Stimulated activated CD4-positive, alpha-beta T cell treated with anti-CD3 and anti-CD28 coated beads, Interleukin-12 subunit alpha, Interleukin-12 subunit beta, amount 100 ng/mL, for 24 hours (primary cell): ENCODE data around the gene SLC13A3.

Experiments used
- DNase-seq, 2 experiments: peaks; one replicate each; pipeline ENCODE4 v3.0.0-alpha.2; 2020; ENCODE audit warnings: low read depth in 2 of 2

The SLC13A3 gene

DNA sequence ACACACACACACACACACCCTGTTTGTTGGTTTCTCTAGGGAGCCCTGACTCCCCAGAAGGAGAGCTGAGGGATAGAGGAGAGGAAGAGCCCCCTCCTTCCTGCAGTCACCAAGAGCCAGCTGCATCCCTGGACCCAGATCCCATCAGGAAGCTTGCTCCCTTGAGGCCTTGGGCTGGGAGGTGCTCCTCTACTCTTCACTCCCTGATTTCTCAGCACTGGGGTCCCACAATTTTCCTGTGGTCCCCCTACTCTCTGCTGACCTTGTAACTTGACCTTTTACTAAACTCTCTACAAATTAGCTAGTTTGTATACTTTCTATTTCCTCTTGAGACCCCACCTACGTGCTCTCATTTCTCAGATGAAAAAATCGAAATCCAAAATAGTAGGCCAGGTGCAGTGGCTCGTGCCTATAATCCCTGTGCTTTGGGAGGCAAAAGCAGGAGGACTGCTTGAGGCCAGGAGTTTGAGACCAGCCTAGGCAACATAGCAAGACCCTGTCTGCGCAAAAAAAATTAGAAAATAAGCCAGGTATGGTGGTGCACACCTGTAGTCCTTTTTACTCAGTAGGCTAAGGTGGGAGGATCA, 95.8 kb downstream of the SLC13A3 start:
- no peak for DNase-seq

DNA sequence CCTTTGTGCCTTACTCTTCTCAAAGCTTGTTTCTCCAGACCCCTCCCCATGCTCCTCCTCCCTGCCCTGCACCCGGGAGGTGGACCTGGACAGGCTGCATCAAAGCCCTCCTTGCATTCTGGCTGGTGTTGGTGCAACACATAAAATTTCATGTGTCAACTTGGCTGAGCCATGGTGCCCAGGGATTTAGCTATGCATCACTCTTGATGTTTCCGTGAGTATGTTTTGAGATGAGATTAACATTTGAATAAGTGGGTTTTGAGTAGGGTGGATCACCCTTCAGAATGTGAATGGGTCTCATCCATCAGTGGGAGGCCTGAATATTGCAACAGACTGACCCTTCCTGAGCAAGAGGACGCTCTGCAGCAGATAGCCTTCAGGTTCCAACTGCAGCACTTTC, 96.4 kb downstream of the SLC13A3 start:
- no peak for DNase-seq

DNA sequence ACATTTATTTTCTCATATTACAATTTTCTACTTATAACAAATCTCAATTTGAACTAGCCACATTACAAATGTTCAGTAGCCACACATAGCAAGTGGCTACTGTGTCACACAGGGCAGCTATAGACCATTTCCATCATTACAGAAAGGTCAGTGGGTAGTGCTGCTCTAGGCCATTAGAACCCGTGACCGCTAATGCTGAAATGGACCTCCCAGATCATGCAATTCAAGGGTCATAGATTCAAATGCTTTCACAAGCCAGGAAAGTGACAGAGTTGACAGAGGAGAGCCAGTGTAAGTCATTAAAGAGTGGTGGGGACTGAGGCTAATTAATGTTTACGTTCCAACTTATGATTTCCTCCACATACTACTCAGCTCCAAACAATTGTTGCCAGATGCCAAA, 97.3 kb downstream of the SLC13A3 start:
- DNase-seq: no peak

DNA sequence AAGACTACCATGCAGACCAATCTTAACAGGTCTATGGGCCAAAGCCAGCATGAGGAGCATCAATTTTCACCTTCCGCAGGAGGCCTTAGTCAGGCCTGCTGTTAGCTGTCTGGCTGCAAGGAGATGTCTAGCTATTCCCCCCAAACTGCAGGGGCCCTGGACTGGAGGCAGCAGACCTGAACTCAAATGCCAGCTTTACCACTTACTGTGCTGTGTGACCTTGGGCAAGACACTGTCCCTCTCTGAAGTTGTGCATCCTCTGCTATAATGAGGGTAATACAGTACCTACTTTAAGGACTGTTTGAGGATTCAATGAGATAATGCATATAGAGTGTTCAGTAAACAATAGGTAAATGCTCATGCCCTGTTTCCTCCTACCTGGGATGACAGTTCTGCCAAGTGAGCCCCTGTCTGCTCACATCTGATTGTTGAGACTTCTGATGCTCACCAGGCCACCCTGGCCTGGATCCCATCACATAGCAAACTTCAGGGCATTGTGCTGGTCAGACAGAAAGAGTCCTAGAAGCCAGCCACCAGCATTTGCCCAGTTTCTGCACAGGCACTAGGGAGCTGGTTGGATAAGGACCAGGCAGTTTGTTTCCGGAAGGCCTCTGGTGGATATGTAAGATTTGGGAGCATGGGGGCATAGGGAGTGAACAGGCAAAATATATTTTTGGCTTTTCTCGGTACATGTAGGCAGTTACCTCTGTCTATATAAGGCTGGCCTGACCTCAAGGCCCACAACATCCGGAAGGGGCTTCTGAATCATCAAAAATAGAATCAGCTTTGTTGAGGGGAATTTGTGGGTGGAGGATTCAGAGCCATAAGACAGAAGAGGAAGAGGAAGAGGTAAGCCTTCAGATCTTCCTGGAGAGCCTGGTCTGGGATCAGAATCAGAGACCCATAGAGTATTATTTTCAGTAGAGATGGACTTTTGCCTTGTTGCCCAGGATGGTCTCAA, 98.5 kb downstream of the SLC13A3 start:
- DNase-seq: peak in 1 of 2 experiments; percentile 37

DNA sequence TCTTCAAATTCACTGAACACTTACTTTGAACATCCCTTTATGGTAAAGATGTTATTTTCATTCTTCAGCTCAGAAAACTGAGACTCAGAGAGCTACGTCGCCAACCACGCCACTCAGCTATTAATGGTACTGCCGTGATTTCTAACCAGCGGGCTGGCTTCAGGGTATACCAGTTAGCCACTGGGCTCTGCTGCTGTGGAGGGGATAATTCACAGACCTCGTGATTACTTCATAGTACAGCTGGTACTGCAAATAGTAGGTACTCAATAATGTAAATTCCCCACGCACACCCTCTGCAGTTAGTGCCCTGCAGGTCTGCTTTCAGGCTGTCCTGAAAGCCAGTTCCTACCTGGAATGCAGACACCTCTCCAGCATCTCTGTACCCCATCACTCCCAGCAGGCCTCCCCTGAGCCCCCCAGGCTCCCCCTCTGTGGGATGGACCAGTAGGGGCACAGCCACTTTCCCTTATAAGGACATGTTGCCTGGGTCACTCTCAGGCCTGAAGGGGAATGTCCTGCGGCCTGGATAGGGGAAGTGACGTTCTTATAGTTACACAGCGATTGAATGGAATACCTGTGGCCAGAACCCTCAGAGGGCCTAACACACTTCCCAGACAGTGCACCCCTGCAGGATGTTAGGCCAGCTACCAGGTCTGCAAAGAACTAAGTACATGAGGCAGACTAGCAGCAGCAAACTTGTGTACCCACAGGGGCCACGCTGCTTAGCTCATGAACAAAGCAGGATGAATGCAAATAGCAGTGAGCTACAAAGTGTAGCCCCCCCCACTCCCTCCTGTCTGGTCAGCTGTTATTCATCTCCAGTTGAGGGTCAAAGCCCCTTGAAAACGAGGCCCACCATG, 99.5 kb downstream of the SLC13A3 start:
- no peak for DNase-seq

DNA sequence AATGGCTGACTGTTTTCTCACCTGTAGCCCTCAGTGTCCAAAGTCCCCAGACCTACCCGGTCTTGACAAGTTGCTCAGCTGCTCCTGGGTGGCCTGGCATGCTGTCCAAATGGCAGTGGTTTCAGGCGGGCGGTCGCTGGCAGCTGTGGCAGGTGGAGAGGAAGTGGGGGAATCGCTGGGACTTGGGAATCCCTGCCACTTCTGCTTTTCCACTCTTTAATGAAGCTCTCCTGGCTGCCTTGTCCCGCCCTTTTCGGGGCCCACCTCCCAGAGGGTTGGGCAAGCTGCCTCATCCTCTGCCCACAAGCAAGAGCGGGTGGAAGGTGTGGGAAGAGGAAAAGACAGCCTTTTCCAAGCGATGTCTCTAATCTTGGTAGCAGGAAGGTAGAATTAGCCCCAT, 100.8 kb downstream of the SLC13A3 start, which contains the start of gene OCSTAMP:
Gene OCSTAMP (minus strand): TSS at position 194 of the 400 bp plus-strand sequence. CDS start 94 bp downstream, at position 100.
- DNase-seq: no peak

DNA sequence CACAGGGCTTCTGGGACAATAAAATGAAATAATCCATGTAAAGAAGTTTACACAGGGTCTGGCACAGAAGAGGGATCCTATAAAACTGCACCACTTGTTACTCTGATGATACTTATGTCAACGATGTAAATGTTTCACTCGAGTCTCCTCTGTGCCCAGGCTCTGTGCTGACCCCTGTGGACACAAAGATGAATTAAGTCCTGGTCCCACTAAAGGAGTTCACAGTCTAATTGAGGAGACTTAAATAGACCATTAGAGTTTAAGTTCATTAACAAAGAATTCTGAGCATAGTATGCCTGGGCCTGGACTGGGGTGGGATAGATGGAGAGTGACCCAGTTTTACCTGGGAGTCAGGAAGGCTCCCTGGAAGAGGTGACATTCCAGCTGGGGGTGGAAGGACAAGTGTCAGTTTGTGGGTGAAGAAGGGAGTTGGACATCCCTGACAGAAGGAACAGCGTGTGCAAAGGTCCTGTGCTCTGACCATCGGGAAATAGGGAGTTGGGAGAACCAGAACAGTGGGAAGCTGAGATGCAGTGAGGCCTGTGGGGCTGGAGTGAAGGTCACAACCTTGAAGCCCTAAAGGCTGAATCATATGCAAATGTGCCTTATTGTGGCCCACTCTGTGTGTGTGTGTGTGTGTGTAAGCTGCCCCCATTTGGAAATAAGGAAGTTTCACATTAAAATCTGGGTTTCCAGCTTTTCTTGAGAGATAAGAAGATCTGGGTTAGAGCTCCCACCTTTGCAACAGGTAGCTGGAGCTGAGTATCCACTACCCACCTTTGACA, 101.9 kb downstream of the SLC13A3 start:
- DNase-seq: no peak

DNA sequence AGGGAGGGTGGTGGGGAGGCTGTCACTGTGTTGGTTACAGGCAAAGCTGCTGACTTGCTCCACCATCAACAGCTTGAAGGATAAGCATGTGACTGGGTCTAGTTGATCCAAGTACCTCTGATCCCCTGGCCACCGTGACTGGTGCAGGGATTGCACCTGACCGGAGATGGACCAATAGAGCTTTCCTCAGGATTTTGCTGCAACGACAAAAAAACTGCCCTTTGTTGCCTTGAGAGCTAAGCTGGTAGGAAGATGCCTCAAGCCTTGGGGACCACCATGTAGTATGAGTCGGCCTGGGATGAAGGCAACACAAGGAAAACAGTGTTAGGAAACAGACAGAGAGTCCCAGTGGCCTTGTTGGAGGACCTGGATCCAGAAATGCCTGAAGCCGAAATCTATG, 102.6 kb downstream of the SLC13A3 start:
- DNase-seq: no peak

DNA sequence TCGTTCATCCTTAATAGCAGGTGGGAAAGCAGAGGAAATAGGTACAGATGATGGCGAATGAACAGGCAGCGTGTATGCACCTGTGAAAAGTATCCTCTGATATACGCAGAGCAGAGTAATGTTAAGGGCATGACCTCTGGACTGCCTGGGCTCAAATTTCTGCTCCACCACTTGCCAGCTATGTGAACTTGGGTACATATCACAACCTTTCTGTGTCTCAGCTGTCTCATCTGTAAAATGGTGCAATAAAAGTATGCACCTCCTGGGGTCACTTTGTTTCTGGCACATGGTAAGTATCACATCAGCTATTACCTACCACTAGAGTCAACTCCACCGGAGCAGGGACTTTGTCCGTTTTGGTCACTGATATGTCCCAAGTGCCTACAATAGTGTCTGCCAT, 103.3 kb downstream of the SLC13A3 start:
- DNase-seq: no peak

DNA sequence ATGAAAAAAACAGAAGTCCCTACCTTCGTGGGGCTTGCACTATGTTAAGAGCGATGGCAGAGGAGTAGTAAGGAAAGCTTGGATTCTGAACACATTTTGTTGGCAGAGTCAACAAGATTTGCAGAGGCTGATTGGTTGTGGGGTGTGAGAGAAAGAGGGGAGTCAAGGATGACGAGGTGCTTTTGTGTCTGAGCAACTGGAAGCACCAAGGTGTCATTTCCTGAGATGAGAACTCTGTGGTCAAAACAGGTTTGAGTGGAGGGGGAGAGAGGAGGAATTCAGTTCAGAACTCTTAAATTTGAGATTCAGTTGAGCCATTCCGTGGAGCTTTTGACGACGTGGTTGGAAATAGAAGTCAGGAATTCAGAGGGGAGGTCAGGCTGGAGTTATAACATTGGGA, 104.3 kb downstream of the SLC13A3 start:
- no peak for DNase-seq

DNA sequence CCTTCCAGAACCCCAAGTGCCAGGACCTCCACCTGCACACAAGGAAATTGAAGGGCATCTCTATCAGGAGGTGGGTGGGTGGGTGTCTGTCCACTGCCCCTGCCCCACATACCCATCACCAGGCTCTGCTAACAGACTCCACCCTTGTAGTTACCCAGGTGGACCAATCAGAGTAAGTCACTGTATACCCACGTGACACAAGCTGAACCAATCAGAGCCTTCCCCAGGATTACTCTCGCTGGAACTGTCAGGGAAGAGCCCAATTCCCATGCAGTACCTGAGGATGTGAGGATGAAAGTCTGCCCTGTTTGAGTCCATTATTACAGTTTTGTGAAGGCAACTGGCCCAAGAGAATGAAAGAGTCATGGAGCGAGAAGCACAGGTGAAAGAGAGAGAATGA, 105.0 kb downstream of the SLC13A3 start:
- DNase-seq: no peak

DNA sequence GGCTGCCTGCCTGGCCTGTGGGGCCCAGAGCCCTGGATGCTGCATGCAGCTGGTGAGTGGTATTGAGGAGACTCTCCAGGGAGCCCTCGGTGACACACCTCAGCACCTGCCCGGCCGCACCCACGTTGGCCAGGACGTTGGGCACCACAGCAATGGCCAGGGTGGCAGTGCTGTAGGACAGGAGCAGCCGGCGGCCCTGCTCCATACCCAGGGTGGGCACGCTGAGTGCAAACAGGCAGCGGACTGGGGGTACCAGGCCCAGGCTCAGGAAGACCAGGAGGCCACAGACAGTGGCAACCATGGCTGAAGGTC, 105.5 kb downstream of the SLC13A3 start:
- no peak for DNase-seq

DNA sequence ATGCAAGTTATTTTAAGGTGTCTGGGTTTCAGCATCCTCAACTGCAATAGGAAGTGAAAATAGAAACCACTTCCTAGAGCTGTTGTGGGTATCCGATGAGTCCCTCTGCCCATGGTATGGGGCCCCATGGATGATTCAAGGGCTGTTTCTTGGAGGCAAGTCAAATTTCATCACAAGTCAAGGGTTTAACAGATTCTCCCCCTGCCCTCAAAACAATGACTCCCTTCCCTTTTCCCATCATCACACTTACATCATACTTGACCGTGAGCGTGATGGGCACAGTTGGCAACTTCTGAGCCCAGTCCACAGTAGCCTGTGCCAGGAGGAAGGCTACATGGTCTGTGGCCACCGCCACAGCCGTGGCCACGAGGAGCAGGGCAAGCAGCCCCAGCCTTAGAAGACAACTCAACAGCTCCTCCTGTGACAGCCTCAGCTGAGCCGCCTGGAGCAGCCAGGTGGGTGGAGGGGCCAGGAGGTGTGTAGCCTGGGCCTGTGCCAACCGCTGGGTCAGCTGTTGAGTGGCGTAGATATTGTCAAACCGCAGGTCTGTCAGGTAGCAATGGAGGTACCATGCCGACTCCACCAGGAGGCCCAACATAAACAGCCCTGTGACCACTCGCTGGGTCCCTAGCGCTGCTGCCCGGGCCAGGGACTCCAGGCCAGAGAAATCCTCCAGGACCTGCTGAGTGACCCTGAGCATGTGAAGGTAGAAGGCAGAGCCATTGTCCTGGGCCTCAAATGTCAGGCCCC, 106.0 kb downstream of the SLC13A3 start:
- peak in 1 of 2 experiments; percentile 22 for DNase-seq

DNA sequence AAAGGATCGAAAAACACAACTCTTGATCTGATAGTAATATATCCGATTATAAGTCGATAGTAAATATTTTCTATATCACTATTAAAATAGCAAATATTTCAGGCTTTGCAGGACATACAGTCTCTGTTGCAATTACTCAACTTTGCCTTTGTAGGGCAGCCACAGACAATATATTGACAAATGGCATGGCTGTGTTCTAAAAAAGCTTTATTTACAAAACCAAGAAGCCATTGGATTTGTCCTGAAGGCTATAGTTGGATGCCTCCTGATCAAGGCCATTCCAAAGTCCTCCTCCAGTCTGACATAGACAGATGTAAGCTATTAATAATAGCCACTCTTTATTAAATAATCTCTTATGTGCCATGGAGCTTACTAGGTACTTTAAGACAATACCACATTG, 106.7 kb downstream of the SLC13A3 start:
- no peak for DNase-seq

DNA sequence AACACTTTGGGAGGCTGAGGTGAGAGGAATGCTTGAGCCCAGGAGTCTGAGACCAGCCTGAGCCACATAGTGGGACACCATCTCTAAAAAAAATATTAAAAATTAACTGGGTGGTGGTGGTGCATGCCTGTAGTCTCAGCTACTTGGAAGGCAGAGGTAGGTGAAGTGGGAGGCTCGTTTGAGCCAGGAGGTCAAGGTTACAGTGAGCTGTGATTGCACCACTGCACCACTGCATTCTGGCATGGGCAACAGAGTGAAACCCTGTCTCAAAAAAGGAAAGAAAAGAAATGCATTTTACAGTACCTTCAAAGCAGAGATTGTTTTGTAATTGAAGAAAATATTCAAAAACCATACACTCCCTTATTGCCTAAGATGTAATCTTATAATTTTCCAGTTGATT, 107.3 kb downstream of the SLC13A3 start:
- DNase-seq: no peak

DNA sequence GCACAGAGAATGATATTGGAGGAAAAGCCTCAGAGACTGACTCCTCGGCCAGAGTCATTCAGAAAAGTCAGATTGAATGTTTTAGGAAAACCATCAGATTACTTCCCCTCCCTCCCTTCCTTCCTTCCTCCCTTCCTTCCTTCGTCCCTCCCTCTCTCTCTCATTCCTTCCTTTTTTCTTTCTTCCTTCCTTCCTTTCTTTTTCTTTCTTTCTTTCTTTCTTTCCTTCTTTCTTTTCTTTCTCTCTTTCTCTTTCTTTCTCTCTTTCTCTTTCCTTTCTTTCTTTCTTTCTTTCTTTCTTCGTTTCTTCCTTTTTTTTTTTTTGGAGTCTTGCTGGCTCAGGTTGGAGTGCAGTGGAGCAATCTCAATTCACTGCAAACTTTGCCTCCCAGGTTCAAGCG, 108.2 kb downstream of the SLC13A3 start:
- no peak for DNase-seq

DNA sequence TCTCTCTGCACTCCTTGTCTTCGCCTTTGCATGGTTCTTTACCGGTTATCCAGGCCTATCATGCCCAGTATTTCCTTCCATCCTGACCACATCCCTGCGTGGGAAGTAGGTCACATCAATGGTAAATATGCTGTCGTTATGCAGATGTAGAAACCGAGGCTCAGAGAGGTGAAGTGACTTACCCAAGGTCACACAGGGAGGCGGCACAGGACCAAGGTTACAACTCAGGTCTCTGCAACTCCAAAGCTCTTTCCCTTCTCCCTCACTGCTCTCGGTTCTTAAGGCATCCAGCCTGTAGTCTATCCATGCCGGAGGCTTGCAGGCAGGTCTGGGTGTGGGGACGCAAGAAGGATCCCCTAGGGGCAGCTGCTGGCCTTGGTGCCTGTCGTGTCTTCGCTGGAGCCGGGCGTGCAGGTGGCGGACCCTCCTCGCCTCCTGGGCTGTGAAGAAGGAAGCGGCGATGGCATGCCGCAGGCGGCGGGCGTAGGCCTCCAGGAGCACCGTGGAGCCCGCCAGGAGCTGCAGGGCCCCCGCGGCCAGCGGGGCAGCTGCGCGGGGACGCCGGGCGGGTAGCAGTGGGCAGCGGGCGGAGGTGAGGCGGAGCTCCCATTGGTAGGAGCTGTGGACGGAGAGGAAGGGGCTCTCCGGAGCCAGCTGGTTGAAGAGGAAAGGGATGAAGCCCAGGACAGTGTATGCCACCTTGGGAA, 109.9 kb downstream of the SLC13A3 start:
- no peak for DNase-seq

DNA sequence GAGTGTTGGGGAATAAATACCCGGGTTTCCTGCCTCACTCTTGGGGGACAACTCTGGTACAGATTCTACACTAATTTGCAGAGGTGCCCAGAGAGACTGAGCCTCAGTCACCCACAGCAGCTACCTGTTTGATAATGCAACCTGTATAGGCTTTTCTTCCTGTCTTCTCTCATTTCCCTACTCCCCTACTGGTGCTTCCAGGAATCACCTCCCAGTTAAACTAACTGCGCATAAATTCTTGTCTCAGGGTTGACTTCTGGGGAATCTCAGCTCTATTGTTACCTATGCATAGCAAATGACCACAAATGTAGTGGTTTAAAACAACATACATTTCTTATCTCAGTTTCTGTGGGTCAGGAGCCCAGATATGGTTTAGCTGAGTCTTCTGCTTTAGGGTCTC, 112.1 kb downstream of the SLC13A3 start:
- no peak for DNase-seq

DNA sequence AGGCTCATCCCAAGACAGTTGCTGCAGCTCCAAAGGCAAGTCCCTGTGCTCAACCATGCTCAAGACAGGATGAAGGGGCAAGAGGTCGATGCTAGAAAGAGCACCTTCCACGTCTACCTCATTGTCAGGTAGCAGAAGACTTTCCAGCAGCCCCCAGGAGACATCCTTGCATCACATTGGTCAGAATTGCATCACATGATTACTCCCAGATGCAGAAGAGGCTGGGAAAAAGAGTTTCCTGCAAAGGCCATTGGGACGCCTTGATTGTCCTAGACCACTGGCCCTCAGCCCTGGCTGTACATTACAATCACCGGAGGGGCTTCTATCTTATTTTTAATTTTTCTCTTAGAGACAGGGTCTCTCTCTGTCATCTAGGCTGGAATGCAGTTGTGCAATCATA, 120.6 kb downstream of the SLC13A3 start:
- DNase-seq: no peak

DNA sequence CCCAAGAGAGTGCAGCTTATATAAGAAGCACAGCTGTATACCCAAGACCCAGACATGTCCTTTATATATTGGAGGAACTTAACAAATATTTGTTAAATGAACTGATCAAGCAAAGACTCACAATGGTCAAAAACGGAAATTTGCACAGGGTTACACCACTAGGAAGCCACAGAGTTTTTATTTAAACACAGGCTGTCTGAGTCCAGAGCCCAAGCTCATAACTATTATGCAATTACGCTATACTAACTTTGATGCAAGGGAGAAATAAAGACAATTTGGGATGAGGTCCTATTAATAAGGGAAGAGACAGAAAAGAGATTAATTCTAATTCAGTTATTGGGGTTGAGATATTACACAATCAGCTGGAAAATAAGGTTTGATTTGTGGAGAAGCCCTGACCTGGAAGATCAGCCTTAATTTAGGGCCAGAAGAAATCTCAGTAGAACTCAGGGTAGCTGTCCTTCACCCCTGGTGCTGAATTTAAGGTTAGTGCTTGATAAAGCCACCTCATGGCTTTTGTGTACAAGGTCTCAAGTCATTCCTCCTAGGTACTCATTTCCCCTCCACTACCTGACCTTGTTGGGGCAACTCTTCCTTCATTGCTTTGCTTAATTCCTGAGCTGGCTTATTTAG, 127.4 kb downstream of the SLC13A3 start:
- DNase-seq: no peak
